ENCODE measurements around the gene ALDOC.

Gene ALDOC

DNA sequence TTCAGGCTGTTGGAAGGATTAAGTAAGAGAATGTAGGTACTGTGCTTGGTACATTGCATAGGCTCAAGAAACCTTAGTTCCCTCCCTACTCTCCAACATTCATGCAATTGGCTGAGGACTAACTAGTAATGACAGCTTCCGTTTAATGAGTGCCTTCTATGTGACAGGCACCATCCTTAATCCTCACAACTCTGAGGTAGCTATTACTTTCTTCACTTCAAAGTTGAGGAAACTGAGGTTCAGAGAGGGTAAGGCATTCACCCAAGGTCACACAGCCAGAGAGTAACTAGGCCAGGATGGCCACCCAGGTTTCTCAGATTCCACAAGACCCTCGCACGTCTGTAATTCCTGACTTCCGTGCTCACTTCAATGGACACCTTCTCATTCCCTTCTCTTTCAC lies 46.4 kb downstream of the ALDOC start:
- no peak for DNase-seq

GRCh38 chr17:28529013-28529400 lies 47.7 kb downstream of the ALDOC start:
- DNase-seq: no peak

- DNase-seq: no peak
Observed at GRCh38 chr17:28528327-28529012, 48.2 kb downstream of the ALDOC start.

GRCh38 chr17:28527859-28528258 lies 48.8 kb downstream of the ALDOC start:
- no peak for DNase-seq

GRCh38 chr17:28527181-28527681 lies 49.5 kb downstream of the ALDOC start:
- no peak for DNase-seq

- DNase-seq: no peak
Observed at GRCh38 chr17:28526381-28526780, 50.3 kb downstream of the ALDOC start.

DNA sequence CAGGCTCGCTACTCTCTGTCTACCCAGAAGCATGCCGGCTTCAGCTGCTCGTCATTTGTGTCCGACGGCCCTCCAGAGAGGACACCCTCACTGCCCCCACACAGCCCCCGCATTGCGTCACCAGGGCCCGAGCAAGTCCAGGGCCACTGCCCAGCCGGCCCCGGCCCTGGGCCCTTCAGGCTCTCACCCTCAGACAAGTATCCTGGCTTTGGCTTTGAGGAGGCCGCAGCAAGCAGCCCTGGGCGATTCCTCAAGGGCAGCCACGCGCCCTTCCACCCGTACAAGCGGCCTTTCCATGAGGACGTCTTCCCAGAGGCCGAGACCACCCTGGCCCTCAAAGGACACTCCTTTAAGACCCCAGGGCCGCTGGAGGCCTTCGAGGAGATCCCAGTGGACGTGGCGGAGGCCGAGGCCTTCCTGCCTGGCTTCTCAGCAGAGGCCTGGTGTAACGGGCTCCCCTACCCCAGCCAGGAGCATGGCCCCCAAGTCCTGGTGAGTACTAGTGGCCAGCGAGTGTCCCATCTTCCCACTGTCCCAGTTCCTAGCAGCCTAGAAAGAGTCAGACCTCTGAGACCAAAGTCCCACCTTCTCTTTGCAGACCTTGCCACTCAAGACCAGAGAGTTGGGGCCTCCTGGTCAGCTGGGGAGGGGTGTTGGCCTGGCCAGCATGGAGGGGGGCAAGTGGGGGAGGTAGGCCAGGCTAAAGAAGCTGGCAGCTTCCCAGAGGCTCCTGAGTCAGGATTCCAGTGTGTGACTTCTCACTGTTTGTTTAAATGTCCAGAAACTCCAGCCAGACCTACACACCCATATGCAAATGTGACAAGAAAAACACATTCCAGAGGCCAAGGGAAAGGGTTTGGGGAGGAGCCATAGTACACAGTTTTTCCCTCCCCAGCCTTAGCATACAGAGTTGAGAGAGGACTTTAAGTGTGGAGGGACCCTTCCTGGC lies 51.9 kb downstream of the ALDOC start:
- DNase-seq: peak; percentile 22

GRCh38 chr17:28523876-28524275 lies 52.8 kb downstream of the ALDOC start:
- no peak for DNase-seq

DNA sequence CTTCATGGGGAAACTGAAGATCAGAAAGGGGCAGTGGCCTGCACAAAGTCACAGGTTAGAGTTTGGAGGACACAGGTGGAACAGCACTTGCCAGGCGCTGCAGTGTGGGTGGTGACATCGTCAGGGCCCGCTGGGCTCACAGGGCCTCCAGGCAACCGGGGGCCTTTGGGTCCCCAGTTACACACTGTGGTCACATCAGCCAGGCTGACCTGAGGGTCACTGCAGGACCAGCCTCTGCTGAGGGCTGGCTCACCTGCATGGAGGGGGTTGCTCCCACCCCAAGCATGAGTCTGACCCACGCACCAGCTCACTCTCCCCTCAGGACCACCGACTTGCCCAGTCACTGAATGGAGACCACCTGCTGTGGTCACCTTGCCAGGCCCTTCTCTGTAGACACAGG lies 53.5 kb downstream of the ALDOC start:
- DNase-seq: no peak

All from NCI-H226 (cell line).